T-helper 17 cell (primary cell): Measurements from ENCODE around the gene DBP. TPM values are rescaled to one million over a fixed set of nuclear protein-coding genes. Genes with fewer than 3 reads are reported as not detected.
"Not testable (repeated sequence)": the region's sequence is repeated elsewhere in the genome, so short reads cannot be mapped to it uniquely, and the experiment has no call there.

ENCODE experiments used
- ATAC-seq: fragments of 150-1000 bp; cut with Tn5 transposase; 2 replicates; pipeline ENCODE4 v1.10.0; 2021; ENCODE audit warnings: mild to moderate bottlenecking, moderate library complexity
- DNase-seq, 3 donors: peaks; one replicate each; pipeline versions ENCODE4 v3.0.0 to v3.0.0-alpha.2; 2020 to 2021
- H3K9me3 ChIP-seq: one replicate; pipeline ENCODE4 v1.7.0; 2013; ENCODE audit warnings: low read length, mild to moderate bottlenecking; ENCODE audit not compliant: control insufficient read depth, poor library complexity, severe bottlenecking
- H3K27ac Mint-ChIP-seq: one replicate; pipeline ENCODE4 v1.8.0; 2022; ENCODE audit warnings: mild to moderate bottlenecking, moderate library complexity, mixed read lengths
- H3K27me3 Mint-ChIP-seq: one replicate; pipeline ENCODE4 v1.8.0; 2022; ENCODE audit warnings: mixed read lengths
- H3K36me3 Mint-ChIP-seq: one replicate; pipeline ENCODE4 v1.8.0; 2022; ENCODE audit warnings: low read depth, mixed read lengths
- H3K4me1 Mint-ChIP-seq: one replicate; pipeline ENCODE4 v1.8.0; 2022; ENCODE audit warnings: mild to moderate bottlenecking, mixed read lengths
- H3K4me3 Mint-ChIP-seq: one replicate; pipeline ENCODE4 v1.8.0; 2022; ENCODE audit warnings: mild to moderate bottlenecking, moderate library complexity, mixed read lengths
- total RNA-seq, 4 donors: library from RNA in 2 of 4; stranded (reverse) in 2 of 4; gene quantifications; one replicate each; pipeline ENCODE4 v1.2.3 and lab custom pipeline; 2022 to 2026

Gene DBP
- total RNA-seq, 2 donors from 2014 or later, result 29.7 to 38.2 TPM

GRCh38 chr19:48659768-48660167 is 22.6 kb upstream of the DBP start:
- H3K36me3 Mint-ChIP-seq, result no peaks in the 10 kb centered on the region
- DNase-seq, result no peak
- peak overlapping the region; percentile 43 for H3K27ac Mint-ChIP-seq
- H3K9me3 ChIP-seq, result no peaks in the 10 kb centered on the region
- peaks cover 13% of the 10 kb centered on the region for H3K4me1 Mint-ChIP-seq
- H3K27me3 Mint-ChIP-seq, result no peaks in the 10 kb centered on the region
- H3K4me3 Mint-ChIP-seq, result no peak overlapping the region
- ATAC-seq, result no peak

GRCh38 chr19:48658483-48658882 is 21.3 kb upstream of the DBP start:
- no peaks in the 10 kb centered on the region for H3K36me3 Mint-ChIP-seq
- no peaks in the 10 kb centered on the region for H3K9me3 ChIP-seq
- no peaks in the 10 kb centered on the region for H3K27me3 Mint-ChIP-seq
- ATAC-seq (no peak), DNase-seq (no peak)
- no peak overlapping the region for H3K27ac Mint-ChIP-seq
- no peak overlapping the region for H3K4me3 Mint-ChIP-seq
- H3K4me1 Mint-ChIP-seq, result peaks cover 16% of the 10 kb centered on the region

- not testable (repeated sequence) for H3K9me3 ChIP-seq, H3K27me3 Mint-ChIP-seq, DNase-seq, ATAC-seq, H3K36me3 Mint-ChIP-seq, H3K27ac Mint-ChIP-seq, H3K4me3 Mint-ChIP-seq
- H3K4me1 Mint-ChIP-seq, result peaks cover 16% of the 10 kb centered on the region
Measured at GRCh38 chr19:48657828-48658227, 20.6 kb upstream of the DBP start.

GRCh38 chr19:48656840-48657474 is 19.8 kb upstream of the DBP start:
- DNase-seq (no peak), ATAC-seq (no peak)
- no peak overlapping the region for H3K4me3 Mint-ChIP-seq
- no peaks in the 10 kb centered on the region for H3K9me3 ChIP-seq
- no peaks in the 10 kb centered on the region for H3K27me3 Mint-ChIP-seq
- H3K4me1 Mint-ChIP-seq, result peaks cover 17% of the 10 kb centered on the region
- no peaks in the 10 kb centered on the region for H3K36me3 Mint-ChIP-seq
- no peak overlapping the region for H3K27ac Mint-ChIP-seq

- ATAC-seq (no peak), DNase-seq (no peak)
- H3K36me3 Mint-ChIP-seq, result no peaks in the 10 kb centered on the region
- no peaks in the 10 kb centered on the region for H3K27me3 Mint-ChIP-seq
- H3K27ac Mint-ChIP-seq, result no peak overlapping the region
- no peak overlapping the region for H3K4me3 Mint-ChIP-seq
- no peaks in the 10 kb centered on the region for H3K9me3 ChIP-seq
- peaks cover 16% of the 10 kb centered on the region for H3K4me1 Mint-ChIP-seq
Measured at GRCh38 chr19:48654299-48655059, 17.3 kb upstream of the DBP start.

GRCh38 chr19:48651683-48652048 is 14.5 kb upstream of the DBP start:
- no peaks in the 10 kb centered on the region for H3K36me3 Mint-ChIP-seq
- H3K27ac Mint-ChIP-seq, result peak overlapping the region; percentile 53
- no peak overlapping the region for H3K4me3 Mint-ChIP-seq
- no peak for DNase-seq
- no peaks in the 10 kb centered on the region for H3K27me3 Mint-ChIP-seq
- no peaks in the 10 kb centered on the region for H3K9me3 ChIP-seq
- H3K4me1 Mint-ChIP-seq, result peaks cover 22% of the 10 kb centered on the region
- no peak for ATAC-seq

GRCh38 chr19:48650974-48651682 is 13.9 kb upstream of the DBP start:
- DNase-seq, result no peak
- no peak overlapping the region for H3K4me3 Mint-ChIP-seq
- H3K36me3 Mint-ChIP-seq, result no peaks in the 10 kb centered on the region

GRCh38 chr19:48648134-48648533 is 11.0 kb upstream of the DBP start:
- no peaks in the 10 kb centered on the region for H3K27me3 Mint-ChIP-seq
- H3K27ac Mint-ChIP-seq, result peak overlapping the region; percentile 95
- no peaks in the 10 kb centered on the region for H3K9me3 ChIP-seq
- DNase-seq, result no peak
- H3K4me1 Mint-ChIP-seq, result peaks cover 31% of the 10 kb centered on the region
- H3K36me3 Mint-ChIP-seq, result no peaks in the 10 kb centered on the region
- no peak for ATAC-seq
- H3K4me3 Mint-ChIP-seq, result peak overlapping the region; percentile 68

More at GRCh38 chr19:48650974-48651682, 13.9 kb upstream of the DBP start:
- ATAC-seq, result no peak
- peak overlapping the region; percentile 53 for H3K27ac Mint-ChIP-seq
- no peaks in the 10 kb centered on the region for H3K27me3 Mint-ChIP-seq
- H3K9me3 ChIP-seq, result no peaks in the 10 kb centered on the region
- peaks cover 24% of the 10 kb centered on the region for H3K4me1 Mint-ChIP-seq

- H3K36me3 Mint-ChIP-seq, result no peaks in the 10 kb centered on the region
- no peak for DNase-seq
- peak overlapping the region; percentile 95 for H3K27ac Mint-ChIP-seq
- no peaks in the 10 kb centered on the region for H3K27me3 Mint-ChIP-seq
- no peak for ATAC-seq
- H3K4me3 Mint-ChIP-seq, result peak overlapping the region; percentile 98
- H3K4me1 Mint-ChIP-seq, result peaks cover 33% of the 10 kb centered on the region
- H3K9me3 ChIP-seq, result no peaks in the 10 kb centered on the region
Measured at GRCh38 chr19:48646722-48647216, 9.6 kb upstream of the DBP start.

GRCh38 chr19:48646001-48646721 is 9.0 kb upstream of the DBP start, which contains the start of gene CA11:
CA11 (minus strand) TSS chr19:48646187; CDS start chr19:48645632, 555 bp downstream.
- Mint-ChIP-seq H3K4me1 (peaks cover 33% of the 10 kb centered on the region), H3K27ac (peak within 1 kb of the TSS; percentile 95), H3K27me3 (no peaks in the 10 kb centered on the region), H3K36me3 (no peaks in the 10 kb centered on the region), H3K4me3 (peak within 1 kb of the TSS; percentile 98)
- no peaks in the 10 kb centered on the region for H3K9me3 ChIP-seq
- DNase-seq, result peak; percentile 86 to 95 (median 89)
- ATAC-seq, result peak; percentile 86

GRCh38 chr19:48645620-48646000 is 8.4 kb upstream of the DBP start:
- Mint-ChIP-seq H3K36me3 (no peaks in the 10 kb centered on the region), H3K4me1 (peaks cover 31% of the 10 kb centered on the region), H3K27ac (peak overlapping the region; percentile 95), H3K4me3 (peak overlapping the region; percentile 98), H3K27me3 (no peaks in the 10 kb centered on the region)
- DNase-seq (no peak), ATAC-seq (no peak)
- no peaks in the 10 kb centered on the region for H3K9me3 ChIP-seq

GRCh38 chr19:48644839-48645619 is 7.8 kb upstream of the DBP start:
- Mint-ChIP-seq H3K4me3 (peak overlapping the region; percentile 98), H3K27ac (peak overlapping the region; percentile 95), H3K36me3 (no peaks in the 10 kb centered on the region), H3K27me3 (no peaks in the 10 kb centered on the region), H3K4me1 (peaks cover 32% of the 10 kb centered on the region)
- no peaks in the 10 kb centered on the region for H3K9me3 ChIP-seq
- DNase-seq (peak; percentile 51 to 62 (median 58)), ATAC-seq (peak; percentile 70)
